Measurements from ENCODE around the gene UMPS. TPM values are rescaled to one million over a fixed set of nuclear protein-coding genes. Genes with fewer than 3 reads are reported as not detected.

Gene UMPS
- total and polyA plus RNA-seq, 2 experiments from 2014 or later: 44.1 to 48.8 TPM

- TF ChIP-seq ZNF462 (CRISPR knock-in tag; IDR thresholded peaks at IDR 0.05) (no peak), POLR2AphosphoS5 (IDR thresholded peaks at IDR 0.05; ENCODE audit: low read depth) (no peak), EZH2 (IDR thresholded peaks at IDR 0.05; ENCODE audit: low read depth, unreplicated experiment) (no peak), ZNF114 (CRISPR knock-in tag; IDR thresholded peaks at IDR 0.05) (no peak), ETS1 (IDR thresholded peaks at IDR 0.05) (no peak), JUNB (IDR thresholded peaks at IDR 0.05; ENCODE audit: unreplicated experiment) (no peak)
Measured at GRCh38 chr3:124685481-124685880, 44.8 kb upstream of the UMPS start (continued).

DNA sequence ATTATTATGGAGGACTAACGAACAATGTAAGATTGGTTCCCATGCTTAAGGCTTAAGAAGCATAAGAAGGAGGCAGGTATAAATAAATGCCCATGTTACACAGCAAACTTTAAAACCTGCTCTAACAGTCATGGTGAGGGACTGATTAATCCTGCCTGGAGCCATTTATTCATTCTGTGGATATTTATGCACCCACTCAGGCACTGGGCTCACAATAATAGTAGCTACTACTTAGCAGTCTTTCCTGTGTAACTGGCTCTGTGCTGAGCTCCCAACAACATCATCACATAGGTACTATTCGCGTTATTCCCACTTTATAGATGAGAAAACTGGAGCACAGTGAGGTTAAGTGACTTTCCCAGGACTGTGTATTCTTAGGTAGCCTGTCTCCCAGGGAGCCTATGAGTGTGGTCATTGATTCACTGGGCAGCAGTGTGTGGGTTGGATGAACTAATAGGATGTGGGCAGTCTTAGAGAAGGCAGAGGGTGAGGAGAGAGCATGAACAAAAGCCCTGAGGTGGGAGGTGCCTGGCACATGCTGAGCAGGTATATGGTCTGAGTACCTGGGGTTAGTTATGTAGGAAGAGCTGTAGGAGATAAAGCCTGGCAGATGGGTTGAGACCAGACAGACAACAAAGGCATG is 44.1 kb upstream of the UMPS start:
- Mint-ChIP-seq H3K36me3 (ENCODE audit: low read depth) (no peaks in the 10 kb centered on the region), H3K4me3 (no peak overlapping the region), H3K9me3 (no peaks in the 10 kb centered on the region), H3K27ac (no peak overlapping the region), H3K27me3 (ENCODE audit: insufficient read depth, low read depth, poor library complexity) (peaks cover 5% of the 10 kb centered on the region), H3K4me1 (no peaks in the 10 kb centered on the region; the same call in 2 of the 3 replicates)
- ATAC-seq (no peak), DNase-seq (ENCODE audit: low spot score) (no peak)
- Histone ChIP-seq H2AFZ (no peak overlapping the region), H3K9me2 (ENCODE audit: insufficient read depth) (no peaks in the 10 kb centered on the region), H3F3A (replicated peaks; ENCODE audit: low read depth) (no peaks in the 10 kb centered on the region), H3K4me1 (ENCODE audit: insufficient read depth) (no peaks in the 10 kb centered on the region), H3K4me2 (no peak overlapping the region), H3K36me3 (ENCODE audit: insufficient read depth) (no peaks in the 10 kb centered on the region), H4K20me1 (replicated peaks; ENCODE audit: insufficient read depth) (no peaks in the 10 kb centered on the region), H3K27ac (ENCODE audit: low read depth) (no peak overlapping the region), H3K79me2 (replicated peaks; ENCODE audit: insufficient read depth) (no peaks in the 10 kb centered on the region), H3K27me3 (ENCODE audit: insufficient read depth) (no peaks in the 10 kb centered on the region), H3K4me3 (no peak overlapping the region)
- TF ChIP-seq ZNF462 (CRISPR knock-in tag; IDR thresholded peaks at IDR 0.05) (no peak), ZNF331 (CRISPR knock-in tag; IDR thresholded peaks at IDR 0.05; ENCODE audit: low read depth) (no peak), EZH2phosphoT487 (IDR thresholded peaks at IDR 0.05; ENCODE audit: unreplicated experiment) (no peak), NANOG (IDR thresholded peaks at IDR 0.05; ENCODE audit: borderline replicate concordance) (no peak)

Measured in GM23338 (cell line).